Ovary (tissue), 3 donors: ENCODE results near the gene EGLN1.

Experiments
- POLR2A ChIP-seq: fragments of 450-650 bp; IDR thresholded peaks from one replicate; pipeline ENCODE4 v1.6.1; 2017; ENCODE audit warnings: antibody characterized with exemption, mild to moderate bottlenecking, moderate library complexity
- TF ChIP-seq, protein P1 (sequence below), 3 donors: fragments of 450-650 bp in 2 of 3; fragments of 200-600 bp in 1 of 3; IDR thresholded peaks; one replicate each; pipeline versions ENCODE4 v1.5.1 to v1.8.0; 2016 to 2022; ENCODE audit warnings: antibody characterized with exemption in 3 of 3, mild to moderate bottlenecking in 1 of 3
- donor health status: DM: no; HTN: no; CAD: no.

DNA sequence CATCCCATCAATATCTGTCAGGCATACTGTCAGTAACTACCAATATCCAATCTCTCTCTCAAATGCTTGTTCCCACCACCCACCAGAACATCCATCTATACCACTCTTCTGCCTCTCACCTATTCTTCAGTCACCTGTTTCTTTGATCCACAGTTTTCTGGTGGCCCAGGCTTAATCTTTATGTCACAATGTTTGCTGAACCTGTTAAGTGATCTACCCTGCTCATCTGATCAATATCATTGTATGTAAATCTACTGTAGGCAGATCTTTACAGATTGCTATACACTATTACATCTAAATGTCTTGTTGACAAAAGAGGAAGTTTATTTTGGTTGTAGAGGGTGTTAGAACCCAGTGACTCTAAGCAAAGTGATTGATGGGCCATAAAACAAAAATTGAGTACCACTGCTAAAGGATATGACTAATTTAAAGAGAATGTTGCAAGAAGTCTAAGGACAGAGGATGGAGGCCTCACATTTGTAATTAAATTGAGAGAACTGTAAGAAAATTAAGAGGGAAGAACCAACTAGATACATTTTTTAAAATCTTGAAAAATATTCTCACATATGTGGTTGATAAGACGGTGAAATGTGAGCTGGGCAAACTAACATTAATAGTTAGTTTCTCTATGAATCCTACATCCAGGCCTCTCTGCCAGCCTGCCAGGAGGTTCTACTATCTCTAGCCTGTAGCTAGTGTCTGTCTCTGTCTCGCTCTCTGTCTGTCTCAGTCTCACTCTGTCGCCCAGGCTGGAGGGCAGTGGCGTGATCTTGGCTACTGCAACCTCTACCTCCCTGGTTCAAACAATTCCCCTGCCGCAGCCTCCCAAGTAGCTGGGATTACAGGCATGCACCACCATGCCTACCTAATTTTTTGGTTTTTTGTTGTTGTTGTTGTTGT is 34.1 kb downstream of the EGLN1 start:
- no peak for TF ChIP-seq POLR2A
- TF ChIP-seq, protein P1, sequence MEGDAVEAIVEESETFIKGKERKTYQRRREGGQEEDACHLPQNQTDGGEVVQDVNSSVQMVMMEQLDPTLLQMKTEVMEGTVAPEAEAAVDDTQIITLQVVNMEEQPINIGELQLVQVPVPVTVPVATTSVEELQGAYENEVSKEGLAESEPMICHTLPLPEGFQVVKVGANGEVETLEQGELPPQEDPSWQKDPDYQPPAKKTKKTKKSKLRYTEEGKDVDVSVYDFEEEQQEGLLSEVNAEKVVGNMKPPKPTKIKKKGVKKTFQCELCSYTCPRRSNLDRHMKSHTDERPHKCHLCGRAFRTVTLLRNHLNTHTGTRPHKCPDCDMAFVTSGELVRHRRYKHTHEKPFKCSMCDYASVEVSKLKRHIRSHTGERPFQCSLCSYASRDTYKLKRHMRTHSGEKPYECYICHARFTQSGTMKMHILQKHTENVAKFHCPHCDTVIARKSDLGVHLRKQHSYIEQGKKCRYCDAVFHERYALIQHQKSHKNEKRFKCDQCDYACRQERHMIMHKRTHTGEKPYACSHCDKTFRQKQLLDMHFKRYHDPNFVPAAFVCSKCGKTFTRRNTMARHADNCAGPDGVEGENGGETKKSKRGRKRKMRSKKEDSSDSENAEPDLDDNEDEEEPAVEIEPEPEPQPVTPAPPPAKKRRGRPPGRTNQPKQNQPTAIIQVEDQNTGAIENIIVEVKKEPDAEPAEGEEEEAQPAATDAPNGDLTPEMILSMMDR (IDR thresholded peaks at IDR 0.05): no peak
